Measurements from ENCODE around the gene NFILZ.

The NFILZ gene

GRCh38 chr19:8629996-8630683 is at the start of gene NFILZ:
TSS of gene NFILZ (plus strand) at chr19:8630633. CDS start at chr19:8676766, 46,133 bp downstream.
- no peak for DNase-seq (ENCODE audit: low spot score)

GRCh38 chr19:8580710-8581281 is 49.6 kb upstream of the NFILZ start:
- DNase-seq (ENCODE audit: low spot score), result peak; percentile 80

- no peak for DNase-seq (ENCODE audit: low spot score)
These were observed 45.2 kb upstream of the NFILZ start for GRCh38 chr19:8584965-8585893.

GRCh38 chr19:8585894-8586750 is 44.3 kb upstream of the NFILZ start:
- DNase-seq (ENCODE audit: low spot score), result peak; percentile 51

GRCh38 chr19:8589177-8589714 is 41.2 kb upstream of the NFILZ start:
- DNase-seq (ENCODE audit: low spot score), result no peak

- peak; percentile 47 for DNase-seq (ENCODE audit: low spot score)
These were observed 38.0 kb upstream of the NFILZ start for GRCh38 chr19:8592231-8593009.

- no peak for DNase-seq (ENCODE audit: low spot score)
These were observed 36.5 kb upstream of the NFILZ start for GRCh38 chr19:8593931-8594330.

GRCh38 chr19:8595651-8596050 is 34.8 kb upstream of the NFILZ start:
- DNase-seq (ENCODE audit: low spot score), result no peak

GRCh38 chr19:8596168-8596567 is 34.3 kb upstream of the NFILZ start:
- no peak for DNase-seq (ENCODE audit: low spot score)

- DNase-seq (ENCODE audit: low spot score), result no peak
These were observed 30.4 kb upstream of the NFILZ start for GRCh38 chr19:8600064-8600463.

GRCh38 chr19:8600816-8601215 is 29.6 kb upstream of the NFILZ start:
- DNase-seq (ENCODE audit: low spot score), result no peak

GRCh38 chr19:8601796-8602195 is 28.6 kb upstream of the NFILZ start:
- no peak for DNase-seq (ENCODE audit: low spot score)

- no peak for DNase-seq (ENCODE audit: low spot score)
These were observed 24.9 kb upstream of the NFILZ start for GRCh38 chr19:8605514-8605913.

GRCh38 chr19:8607386-8607785 is 23.0 kb upstream of the NFILZ start:
- DNase-seq (ENCODE audit: low spot score), result no peak

- DNase-seq (ENCODE audit: low spot score), result no peak
These were observed 21.5 kb upstream of the NFILZ start for GRCh38 chr19:8608941-8609278.

GRCh38 chr19:8609279-8610040 is 21.0 kb upstream of the NFILZ start:
- no peak for DNase-seq (ENCODE audit: low spot score)

GRCh38 chr19:8610041-8610935 is 20.1 kb upstream of the NFILZ start, which contains the start of gene ADAMTS10:
TSS of gene ADAMTS10 (minus strand) at chr19:8610715. CDS start at chr19:8605710, 5,005 bp downstream.
- DNase-seq (ENCODE audit: low spot score), result no peak

GRCh38 chr19:8610936-8611300 is 19.5 kb upstream of the NFILZ start:
- DNase-seq (ENCODE audit: low spot score), result no peak

GRCh38 chr19:8611391-8611876 is 19.0 kb upstream of the NFILZ start:
- DNase-seq (ENCODE audit: low spot score), result no peak
